HG02610 (cell line): ENCODE results near the gene MAST4.
"Not testable (repeated sequence)": the region's sequence is repeated elsewhere in the genome, so short reads cannot be mapped to it uniquely, and the experiment has no call there.

Experiments
- ATAC-seq: cut with Tn5 transposase; IDR thresholded peaks from one replicate; pipeline ENCODE4 v1.9.1; 2021; ENCODE audit warnings: mild to moderate bottlenecking, moderate library complexity; ENCODE audit not compliant: unreplicated experiment

The MAST4 gene

DNA sequence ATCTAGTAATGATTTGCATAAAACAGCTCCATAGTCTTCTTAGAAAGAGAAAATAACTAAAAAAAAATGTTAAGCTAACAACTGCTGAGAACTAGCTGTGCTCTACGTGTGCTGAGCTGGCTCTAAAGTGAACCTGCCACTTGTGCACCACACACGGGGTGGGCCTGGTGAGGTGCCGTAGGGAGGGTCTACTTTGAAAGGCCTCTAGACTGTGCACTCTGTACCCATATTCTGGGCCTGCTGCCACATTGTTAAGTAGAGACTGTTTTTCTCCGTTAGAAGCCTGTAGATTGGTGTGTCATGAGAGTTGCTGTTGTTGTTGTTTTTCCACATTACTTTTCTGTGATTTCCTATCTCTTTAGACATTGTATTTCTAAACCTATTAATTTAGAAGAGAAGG, 506.5 kb downstream of the MAST4 start:
- no peak for ATAC-seq

DNA sequence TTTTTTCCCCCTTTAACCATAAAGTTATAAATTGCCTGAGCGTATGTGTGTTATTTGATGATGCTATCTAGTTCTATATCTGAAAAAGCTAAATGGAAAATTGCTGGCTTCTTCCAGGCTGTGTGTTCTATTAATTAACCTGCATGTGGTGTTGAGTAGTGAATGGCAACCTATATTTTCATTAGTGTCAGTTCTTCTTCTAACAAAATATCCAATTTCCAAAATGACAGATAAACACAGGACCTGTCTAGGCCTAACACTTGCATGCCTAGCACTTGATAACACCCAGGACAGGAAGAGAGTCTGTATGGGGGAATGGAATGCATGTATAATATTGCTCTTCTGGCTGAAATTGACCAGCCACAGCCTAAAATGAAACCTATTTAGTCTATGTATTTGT, 508.7 kb downstream of the MAST4 start:
- ATAC-seq, result no peak

- ATAC-seq, result no peak
These were observed 509.1 kb downstream of the MAST4 start for GRCh38 chr5:67105270-67105669.

DNA sequence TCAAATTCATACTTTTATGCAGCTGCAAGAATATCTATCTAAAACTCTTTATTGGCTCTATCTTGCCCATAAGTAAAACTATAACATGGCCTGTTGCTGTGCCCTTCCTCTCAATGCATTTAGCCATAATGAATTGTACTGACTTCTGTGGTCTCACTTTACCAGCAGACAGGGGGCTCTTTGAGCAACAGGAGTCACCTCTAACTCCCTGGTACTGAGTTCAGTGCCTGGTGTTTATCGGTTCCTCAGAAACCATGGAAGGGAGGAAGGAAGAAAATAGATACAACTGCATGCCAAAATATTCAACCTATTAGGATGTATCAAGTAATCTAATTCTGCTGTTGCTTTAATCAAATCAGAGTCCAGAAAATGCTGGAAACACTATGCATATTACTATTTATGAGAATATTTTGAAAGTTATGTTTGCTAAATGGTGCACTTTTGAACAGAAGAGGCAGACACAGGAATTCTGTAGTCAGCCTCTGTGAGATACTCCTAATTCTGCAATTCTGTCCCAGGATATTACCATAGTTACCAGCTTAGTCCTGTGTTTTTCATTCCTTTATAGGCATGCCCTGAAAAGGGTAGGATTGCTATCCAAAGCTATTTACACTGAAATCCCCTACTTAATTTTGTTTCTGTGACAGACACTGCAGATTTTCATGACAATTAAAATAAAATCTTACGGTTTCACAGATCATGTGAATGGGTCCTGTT, 510.6 kb downstream of the MAST4 start:
- ATAC-seq, result no peak

- no peak for ATAC-seq
These were observed 515.6 kb downstream of the MAST4 start for GRCh38 chr5:67111779-67112178.

- ATAC-seq, result no peak
These were observed 519.1 kb downstream of the MAST4 start for GRCh38 chr5:67115246-67115645.

GRCh38 chr5:67115817-67116216, 519.6 kb downstream of the MAST4 start:
- ATAC-seq, result no peak

DNA sequence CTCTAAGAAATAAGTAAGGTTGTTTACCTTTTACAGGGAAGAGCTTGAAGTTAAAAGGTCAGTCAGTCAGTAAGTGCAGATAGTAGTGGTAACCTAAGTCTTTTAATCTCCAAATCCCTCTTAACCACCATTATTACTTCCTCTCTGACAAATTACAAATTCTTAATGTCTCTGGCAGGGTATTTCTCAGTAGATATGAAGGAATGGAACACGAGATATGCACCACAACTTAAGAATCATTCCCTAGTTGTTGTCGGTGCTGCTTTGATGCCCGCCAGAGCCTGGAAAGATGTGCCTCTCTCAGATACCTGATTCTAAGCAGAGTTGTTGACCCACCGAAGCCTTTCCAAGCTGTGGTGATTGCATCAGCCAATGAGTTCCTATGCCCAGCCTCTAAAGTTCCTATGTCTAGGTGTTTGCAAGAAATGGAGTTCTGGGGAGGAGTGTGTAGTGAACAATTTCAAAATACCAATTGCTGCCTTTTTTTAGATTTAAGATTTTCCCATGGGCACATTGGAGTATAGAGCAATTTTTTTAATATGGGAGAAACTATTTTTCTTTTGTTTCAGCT, 521.9 kb downstream of the MAST4 start:
- no peak for ATAC-seq

DNA sequence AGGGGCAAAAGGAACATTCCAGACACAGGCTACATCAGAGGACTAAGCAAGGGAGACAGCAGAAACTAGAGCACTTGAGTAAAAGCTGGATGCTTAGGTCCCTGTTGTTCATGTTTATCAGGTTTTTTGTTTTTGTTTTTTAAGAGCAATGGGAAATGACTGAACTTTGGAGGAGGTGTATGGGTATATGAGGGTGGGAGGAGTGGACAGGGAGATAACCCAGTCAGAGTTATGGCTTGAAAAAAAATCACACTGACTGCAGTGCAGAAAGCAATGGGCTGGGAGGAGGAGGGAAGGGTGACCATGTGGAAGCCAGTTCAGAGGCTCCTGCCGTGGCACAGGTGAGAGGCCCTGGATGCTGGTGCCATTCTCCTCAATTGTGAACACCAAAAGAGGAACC, 522.8 kb downstream of the MAST4 start:
- ATAC-seq, result no peak

- ATAC-seq, result no peak
These were observed 523.8 kb downstream of the MAST4 start for GRCh38 chr5:67120032-67120431.

GRCh38 chr5:67123819-67124218, 527.6 kb downstream of the MAST4 start:
- ATAC-seq, result no peak

- ATAC-seq, result no peak
These were observed 528.4 kb downstream of the MAST4 start for GRCh38 chr5:67124556-67124955.

GRCh38 chr5:67127347-67127895, 531.2 kb downstream of the MAST4 start:
- ATAC-seq, result not testable (repeated sequence)

- no peak for ATAC-seq
These were observed 533.6 kb downstream of the MAST4 start for GRCh38 chr5:67129768-67130167.

DNA sequence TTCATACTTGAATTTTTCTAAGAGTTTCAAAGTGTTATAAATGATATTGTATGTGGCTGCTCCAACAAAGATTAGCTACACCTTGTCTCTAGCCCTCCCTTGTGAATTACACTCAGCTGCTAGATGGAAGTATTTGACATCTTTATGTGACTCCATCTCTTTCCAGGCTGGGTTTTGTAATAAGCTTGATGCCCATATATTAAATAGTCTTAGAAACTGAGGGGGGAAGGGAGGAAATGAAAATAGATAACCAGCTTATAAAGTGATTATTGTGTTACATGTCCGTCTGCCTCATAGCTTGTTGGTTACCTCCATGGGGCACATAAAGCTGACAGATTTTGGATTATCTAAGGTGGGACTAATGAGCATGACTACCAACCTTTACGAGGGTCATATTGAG, 537.0 kb downstream of the MAST4 start:
- no peak for ATAC-seq

- no peak for ATAC-seq
These were observed 537.6 kb downstream of the MAST4 start for GRCh38 chr5:67133776-67134175.

- no peak for ATAC-seq
These were observed 539.3 kb downstream of the MAST4 start for GRCh38 chr5:67135381-67135984.

GRCh38 chr5:67139030-67139429, 542.8 kb downstream of the MAST4 start:
- no peak for ATAC-seq

GRCh38 chr5:67140413-67140812, 544.2 kb downstream of the MAST4 start:
- no peak for ATAC-seq

DNA sequence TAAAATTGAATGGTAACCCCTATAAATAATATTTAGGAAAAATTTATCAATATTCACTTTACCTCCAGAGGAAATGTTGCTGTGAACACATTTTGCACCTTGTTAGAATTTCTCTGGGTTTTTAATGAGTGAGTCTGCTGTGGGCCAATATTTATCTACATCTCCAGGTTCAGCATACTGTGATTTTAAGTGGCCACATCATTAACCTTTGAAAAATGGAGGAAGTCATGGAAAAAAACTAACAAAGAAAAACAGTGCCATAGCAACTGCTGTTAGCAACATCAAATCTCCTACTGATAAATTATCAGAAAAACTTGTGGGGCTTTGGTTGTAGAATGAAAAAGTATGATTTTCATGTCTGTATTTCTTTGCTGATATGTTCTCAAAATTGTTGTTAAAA, 545.5 kb downstream of the MAST4 start:
- no peak for ATAC-seq

DNA sequence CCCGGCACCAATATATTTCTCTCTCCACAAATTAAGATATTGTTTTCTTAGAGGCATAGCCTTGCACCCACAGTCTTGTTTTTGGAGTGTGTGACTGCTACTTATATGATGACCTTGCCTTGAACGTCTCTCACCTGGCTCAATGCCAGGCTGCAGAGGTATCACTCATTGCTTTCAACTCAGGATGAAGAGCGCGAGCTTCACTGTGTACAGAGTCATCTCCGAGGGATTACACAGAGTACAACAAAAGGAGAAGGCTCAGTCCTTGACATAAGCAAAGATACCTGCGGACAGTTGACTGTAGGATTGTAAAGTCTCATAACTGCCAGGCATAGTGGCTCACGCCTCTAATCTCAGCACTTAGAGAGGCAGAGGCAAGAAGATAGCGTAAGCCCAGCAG, 546.6 kb downstream of the MAST4 start:
- no peak for ATAC-seq

DNA sequence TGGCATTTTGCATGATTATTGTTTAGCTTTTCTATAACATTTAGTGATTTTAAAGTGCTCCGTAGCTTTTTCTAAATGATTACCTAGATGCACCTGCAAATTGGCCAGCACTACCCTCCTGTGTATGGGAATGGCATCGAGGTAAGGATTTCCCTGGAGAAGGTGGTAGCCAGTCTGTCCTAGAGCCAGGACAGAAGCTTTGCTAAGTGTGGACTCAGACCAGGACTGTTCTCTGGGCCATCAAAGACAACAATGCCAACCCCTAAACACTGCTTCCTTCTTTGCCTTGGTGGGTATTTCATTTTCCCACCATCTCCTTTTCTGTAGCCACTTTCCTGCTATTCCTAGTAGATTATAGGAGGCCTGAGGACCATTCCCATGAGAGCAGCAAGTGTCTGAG, 547.4 kb downstream of the MAST4 start:
- no peak for ATAC-seq
